B cell (primary cell): ENCODE data around the gene CDRT4. TPM values are rescaled to one million over a fixed set of nuclear protein-coding genes. Genes with fewer than 3 reads are reported as not detected.

ENCODE experiments used
- ATAC-seq: fragments of 200-7000 bp; cut with Tn5 transposase; one replicate; pipeline ENCODE4 v1.10.0; 2021; ENCODE audit warnings: low read depth, mild to moderate bottlenecking, moderate number of reproducible peaks, moderate library complexity
- CTCF ChIA-PET: fragments of 350-600 bp; sonication (Branson Sonifier 250); formaldehyde crosslinking; loops from one replicate; lab custom pipeline; 2021; ENCODE audit warnings: antibody characterized with exemption, inconsistent platforms; lab: Charles Lee
- POLR2A ChIA-PET: fragments of 350-600 bp; sonication (Branson Sonifier 250); formaldehyde crosslinking; loops from one replicate; lab custom pipeline; 2021; ENCODE audit warnings: antibody characterized with exemption; lab: Charles Lee
- DNase-seq: peaks from one replicate; pipeline ENCODE4 v3.0.0; 2013
- H2AFZ ChIP-seq: 2 replicates; pipeline ENCODE4 v1.6.1; 2012; ENCODE audit warnings: mild to moderate bottlenecking, low read depth, low read length; ENCODE audit not compliant: insufficient read depth, poor library complexity, severe bottlenecking
- H3K27ac ChIP-seq, 2 donors: 1 replicate in 1 of 2; 2 replicates in 1 of 2; pipeline ENCODE4 v1.5.1; 2012 to 2013; ENCODE audit warnings: low read length in 2 of 2, mild to moderate bottlenecking in 2 of 2, moderate library complexity in 1 of 2
- H3K27me3 ChIP-seq, 4 experiments: fragments of 200-600 bp in 1 of 4; sonication (generic) in 1 of 4; replicated peaks in 1 of 4; 1 replicate in 2 of 4; 2 replicates in 2 of 4; pipeline versions ENCODE4 v1.6.1 to v1.7.0; 2013 to 2016; ENCODE audit warnings: low read length in 3 of 4, mild to moderate bottlenecking in 2 of 4, mixed read lengths in 1 of 4, moderate library complexity in 1 of 4; ENCODE audit not compliant: insufficient read depth in 4 of 4, control insufficient read depth in 3 of 4; ENCODE audit errors: control extremely low read depth in 1 of 4
- H3K36me3 ChIP-seq, 2 experiments: replicated peaks in 1 of 2; 1 replicate in 1 of 2; 2 replicates in 1 of 2; pipeline versions ENCODE4 v1.6.1 to v1.7.1; 2013; ENCODE audit warnings: low read length in 1 of 2; ENCODE audit not compliant: insufficient read depth in 2 of 2, control insufficient read depth in 1 of 2; ENCODE audit errors: control extremely low read depth in 1 of 2, extremely low read depth in 1 of 2
- H3K4me1 ChIP-seq, 2 donors: fragments of 200-600 bp in 1 of 2; sonication (generic) in 1 of 2; 1 replicate in 1 of 2; 2 replicates in 1 of 2; pipeline versions ENCODE4 v1.5.1 to v1.6.1; 2013 to 2017; ENCODE audit warnings: low read length in 2 of 2; ENCODE audit not compliant: control insufficient read depth in 2 of 2, insufficient read depth in 2 of 2
- H3K4me2 ChIP-seq: replicated peaks from 2 replicates; pipeline ENCODE3; 2012; ENCODE audit warnings: mild to moderate bottlenecking, low read depth, low read length; ENCODE audit not compliant: poor library complexity, severe bottlenecking
- H3K4me3 ChIP-seq, 5 experiments: fragments of 200-600 bp in 1 of 5; sonication (generic) in 1 of 5; 1 replicate in 3 of 5; 2 replicates in 2 of 5; pipeline versions ENCODE4 v1.5.1 to v1.7.0; 2011 to 2016; ENCODE audit warnings: low read length in 4 of 5, mild to moderate bottlenecking in 4 of 5, low read depth in 2 of 5, control low read depth in 1 of 5, moderate library complexity in 1 of 5; ENCODE audit not compliant: insufficient read depth in 1 of 5; ENCODE audit errors: control extremely low read depth in 1 of 5, extremely low read depth in 1 of 5
- H3K79me2 ChIP-seq: fragments of 200-600 bp; sonication (generic); one replicate; pipeline ENCODE4 v1.6.0; 2016; ENCODE audit warnings: low read length; ENCODE audit not compliant: control insufficient read depth, insufficient read depth
- H3K9ac ChIP-seq: fragments of 200-600 bp; sonication (generic); 2 replicates; pipeline ENCODE4 v1.6.1; 2017; ENCODE audit warnings: mild to moderate bottlenecking, low read length, moderate library complexity
- H3K9me3 ChIP-seq, 3 donors: one replicate each; pipeline versions ENCODE4 v1.6.1 to v1.7.1; 2013; ENCODE audit warnings: low read length in 2 of 3; ENCODE audit not compliant: control insufficient read depth in 2 of 3, insufficient read depth in 1 of 3; ENCODE audit errors: control extremely low read depth in 1 of 3
- H4K20me1 ChIP-seq: 2 replicates; pipeline ENCODE4 v1.6.0; 2012; ENCODE audit warnings: mild to moderate bottlenecking, low read length; ENCODE audit not compliant: insufficient read depth, control insufficient read depth, poor library complexity, severe bottlenecking
- H3K27ac Mint-ChIP-seq: one replicate; pipeline ENCODE4 v1.8.0; 2021; ENCODE audit warnings: mixed read lengths
- H3K27me3 Mint-ChIP-seq: one replicate; pipeline ENCODE4 v1.8.0; 2021; ENCODE audit warnings: mixed read lengths
- H3K4me1 Mint-ChIP-seq: one replicate; pipeline ENCODE4 v1.8.0; 2021; ENCODE audit warnings: mixed read lengths
- H3K4me3 Mint-ChIP-seq: one replicate; pipeline ENCODE4 v1.8.0; 2021; ENCODE audit warnings: mixed read lengths
- H3K9me3 Mint-ChIP-seq: one replicate; pipeline ENCODE4 v1.8.0; 2022; ENCODE audit warnings: mixed read lengths; ENCODE audit not compliant: insufficient read depth
- CTCF ChIP-seq: fragments of 200-600 bp; IDR thresholded peaks from one replicate; pipeline ENCODE4 v1.8.0; 2022; ENCODE audit warnings: antibody characterized with exemption, mild to moderate bottlenecking
- EZH2 ChIP-seq: IDR thresholded peaks from 2 replicates; pipeline ENCODE4 v1.6.1; 2012; ENCODE audit warnings: borderline replicate concordance, low read depth, mild to moderate bottlenecking, moderate library complexity, low read length; ENCODE audit not compliant: insufficient read depth, poor library complexity, severe bottlenecking
- WGBS: methylation state at CpG from one replicate; pipeline ENCODE4 v1.1.5; 2013; ENCODE audit warnings: missing lambda C conversion rate; ENCODE audit not compliant: insufficient coverage; 5-methylcytosine and 5-hydroxymethylcytosine counted together
- intact Hi-C: fragments of 100-400 bp; cut with micrococcal nuclease; formaldehyde crosslinking; loops from one replicate; pipeline ENCODE4 v1.10.0; 2022
- polyA plus RNA-seq: library from polyadenylated mRNA; depleted of rRNA; stranded (reverse); fragments of >200 nt; gene quantifications from 2 replicates; pipeline ENCODE4 v1.2.3, GENCODE V29; 2012
- total RNA-seq, 2 donors: library from RNA; stranded (reverse); fragments of 120-200 nt in 1 of 2; gene quantifications; 1 replicate in 1 of 2; 2 replicates in 1 of 2; pipeline versions ENCODE4 v1.2.3 to v1.2.4, GENCODE V29; 2013 to 2022

Gene CDRT4
- total and polyA plus RNA-seq, 2 donors (not counting 1 experiment from before 2014, with no cell fraction given) = 11.6 to 23.0 TPM

GRCh38 chr17:15494821-15495220 lies 27.4 kb upstream of the CDRT4 start:
- Histone ChIP-seq H3K27ac (no peak overlapping the region), H3K4me1 (no peaks in the 10 kb centered on the region), H3K79me2 (no peaks in the 10 kb centered on the region), H3K4me3 (no peak overlapping the region), H3K36me3 (no peaks in the 10 kb centered on the region), H3K9ac (no peak overlapping the region), H3K27me3 (no peaks in the 10 kb centered on the region), H3K9me3 (no peaks in the 10 kb centered on the region), H2AFZ (no peak overlapping the region), H4K20me1 (no peaks in the 10 kb centered on the region), H3K4me2 (no peak overlapping the region)
- intact Hi-C loops = no loop called here
- ATAC-seq (no peak), DNase-seq (no peak)
- CTCF ChIA-PET = no interaction called here
- Mint-ChIP-seq H3K27ac (no peak overlapping the region), H3K4me1 (no peaks in the 10 kb centered on the region), H3K27me3 (no peaks in the 10 kb centered on the region), H3K4me3 (no peak overlapping the region), H3K9me3 (no peaks in the 10 kb centered on the region)
- TF ChIP-seq CTCF (no peak), EZH2 (no peak)
- POLR2A ChIA-PET = no interaction called here

- Histone ChIP-seq H3K27me3 (no peaks in the 10 kb centered on the region), H3K9me3 (no peaks in the 10 kb centered on the region), H3K9ac (no peak overlapping the region), H3K36me3 (no peaks in the 10 kb centered on the region), H3K4me2 (no peak overlapping the region), H4K20me1 (no peaks in the 10 kb centered on the region), H3K4me1 (no peaks in the 10 kb centered on the region), H3K4me3 (no peak overlapping the region), H3K79me2 (no peaks in the 10 kb centered on the region), H2AFZ (no peak overlapping the region), H3K27ac (no peak overlapping the region)
- Mint-ChIP-seq H3K27ac (no peak overlapping the region), H3K27me3 (no peaks in the 10 kb centered on the region), H3K9me3 (no peaks in the 10 kb centered on the region), H3K4me3 (no peak overlapping the region), H3K4me1 (no peaks in the 10 kb centered on the region)
- WGBS = no CpG with 5 or more reads among the region's 1 CpG
- ChIA-PET POLR2A (no interaction called here), CTCF (no interaction called here)
- intact Hi-C loops = no loop called here
- no peak for TF ChIP-seq CTCF
- no peak for TF ChIP-seq EZH2
- no peak for ATAC-seq
- no peak for DNase-seq
Observed at GRCh38 chr17:15493693-15494035, 26.2 kb upstream of the CDRT4 start.
